CD4-positive, alpha-beta memory T cell (primary cell): ENCODE measurements around the gene CLRN2. TPM values are rescaled to one million over a fixed set of nuclear protein-coding genes. Genes with fewer than 3 reads are reported as not detected.

Experiments
- CTCF ChIA-PET: fragments of 350-600 bp; sonication (Branson Sonifier 250); formaldehyde crosslinking; loops from one replicate; lab custom pipeline; 2021; ENCODE audit warnings: inconsistent platforms; ENCODE audit not compliant: partially characterized antibody; lab: Charles Lee
- POLR2A ChIA-PET: fragments of 350-600 bp; sonication (Branson Sonifier 250); formaldehyde crosslinking; loops from one replicate; lab custom pipeline; 2021; ENCODE audit not compliant: partially characterized antibody; lab: Charles Lee
- DNase-seq, 5 donors: peaks; one replicate each; pipeline versions ENCODE4 v3.0.0 to v3.0.0-alpha.2; 2020 to 2022; ENCODE audit warnings: mixed read lengths in 1 of 5
- H3K27ac ChIP-seq: one replicate; pipeline ENCODE4 v1.7.0; 2013; ENCODE audit warnings: low read depth, low read length
- H3K27me3 ChIP-seq: 2 replicates; pipeline ENCODE4 v1.7.0; 2013; ENCODE audit warnings: mild to moderate bottlenecking, low read length, moderate library complexity; ENCODE audit not compliant: insufficient read depth
- H3K36me3 ChIP-seq: 2 replicates; pipeline ENCODE4 v1.7.0; 2013; ENCODE audit warnings: mild to moderate bottlenecking, low read length, moderate library complexity; ENCODE audit not compliant: insufficient read depth
- H3K4me1 ChIP-seq: 2 replicates; pipeline ENCODE4 v1.7.0; 2013; ENCODE audit warnings: mild to moderate bottlenecking, low read length, moderate library complexity; ENCODE audit not compliant: insufficient read depth
- H3K4me3 ChIP-seq, 2 donors: one replicate each; pipeline ENCODE4 v1.7.0; 2013; ENCODE audit warnings: low read length in 2 of 2, mild to moderate bottlenecking in 1 of 2
- H3K9me3 ChIP-seq, 2 donors: one replicate each; pipeline ENCODE4 v1.7.0; 2013; ENCODE audit warnings: low read length in 2 of 2, control low read depth in 1 of 2; ENCODE audit not compliant: control insufficient read depth in 1 of 2
- H3K27ac Mint-ChIP-seq, 7 donors: one replicate each; pipeline ENCODE4 v1.8.0; 2020 to 2021; ENCODE audit warnings: mixed read lengths in 7 of 7, mild to moderate bottlenecking in 6 of 7, inconsistent platforms in 3 of 7, moderate library complexity in 3 of 7
- H3K27me3 Mint-ChIP-seq, 2 donors: one replicate each; pipeline ENCODE4 v1.8.0; 2020 to 2021; ENCODE audit warnings: mixed read lengths in 2 of 2
- H3K36me3 Mint-ChIP-seq, 2 donors: one replicate each; pipeline ENCODE4 v1.8.0; 2020 to 2021; ENCODE audit warnings: mixed read lengths in 2 of 2, inconsistent platforms in 1 of 2, mild to moderate bottlenecking in 1 of 2
- H3K4me1 Mint-ChIP-seq, 4 donors: one replicate each; pipeline ENCODE4 v1.8.0; 2020 to 2021; ENCODE audit warnings: mixed read lengths in 4 of 4, mild to moderate bottlenecking in 1 of 4
- H3K4me3 Mint-ChIP-seq, 8 donors: one replicate each; pipeline ENCODE4 v1.8.0; 2020 to 2021; ENCODE audit warnings: mixed read lengths in 8 of 8, mild to moderate bottlenecking in 7 of 8, moderate library complexity in 6 of 8, inconsistent platforms in 3 of 8
- H3K9me3 Mint-ChIP-seq, 8 donors: one replicate each; pipeline ENCODE4 v1.8.0; 2020 to 2021; ENCODE audit warnings: mixed read lengths in 8 of 8, mild to moderate bottlenecking in 5 of 8, inconsistent platforms in 3 of 8, moderate library complexity in 1 of 8
- intact Hi-C: fragments of 100-400 bp; cut with micrococcal nuclease; formaldehyde crosslinking; loops from one replicate; pipeline ENCODE4 v1.15.1; 2023
- polyA plus RNA-seq, 2 donors: library from polyadenylated mRNA; unstranded; fragments of 300-500 nt; fragmentation: Illumina TruSeq; gene quantifications; one replicate each; pipeline ENCODE4 v1.2.3, GENCODE V29; 2021
- total RNA-seq, 2 experiments: library from RNA; stranded (reverse); gene quantifications; one replicate each; pipeline ENCODE4 v1.2.3, GENCODE V29; 2021

Gene CLRN2
- total and polyA plus RNA-seq, 4 experiments from 2014 or later: not detected

DNA sequence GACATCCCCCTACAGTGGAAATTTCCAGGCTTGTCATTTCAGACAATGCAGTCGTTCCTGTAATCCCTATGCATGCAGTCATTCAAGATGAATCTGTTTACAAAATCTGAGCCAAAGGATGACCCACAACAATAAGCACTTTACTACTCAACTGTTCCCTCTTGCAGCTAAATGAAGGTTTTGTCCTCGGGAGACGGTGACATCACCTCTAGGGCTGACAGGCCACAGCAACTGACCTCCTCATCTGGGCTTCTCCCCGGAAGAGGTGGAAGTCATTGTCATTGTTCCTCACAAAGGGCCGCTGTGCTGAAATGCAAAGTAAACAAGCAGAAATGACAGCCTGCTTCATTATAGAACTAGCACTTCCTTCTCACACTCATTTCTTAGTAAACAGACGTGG is 29.2 kb downstream of the CLRN2 start:
- H3K9me3 ChIP-seq: no peaks in the 10 kb centered on the region
- H3K27ac ChIP-seq: no peak overlapping the region
- Mint-ChIP-seq H3K4me1 (peaks cover 0 to 5% (median 1%) of the 10 kb centered on the region in 4 donors), H3K4me3 (no peak overlapping the region), H3K36me3 (no peaks in the 10 kb centered on the region), H3K27me3 (peaks cover 3 to 12% of the 10 kb centered on the region in 2 donors), H3K9me3 (peaks cover 0 to 1% (median 0%) of the 10 kb centered on the region in 8 donors), H3K27ac (no peak overlapping the region)
- no peaks in the 10 kb centered on the region for H3K4me1 ChIP-seq
- ChIA-PET POLR2A (no interaction called here), CTCF (interaction anchor here (9.2 kb wide), 1 partner anchor 91 kb away, joined by 148 read pairs; no protein-coding TSS in a partner anchor)
- no peak for DNase-seq
- H3K36me3 ChIP-seq: no peaks in the 10 kb centered on the region
- no peaks in the 10 kb centered on the region for H3K27me3 ChIP-seq
- intact Hi-C loops: no loop called here
- no peak overlapping the region for H3K4me3 ChIP-seq

DNA sequence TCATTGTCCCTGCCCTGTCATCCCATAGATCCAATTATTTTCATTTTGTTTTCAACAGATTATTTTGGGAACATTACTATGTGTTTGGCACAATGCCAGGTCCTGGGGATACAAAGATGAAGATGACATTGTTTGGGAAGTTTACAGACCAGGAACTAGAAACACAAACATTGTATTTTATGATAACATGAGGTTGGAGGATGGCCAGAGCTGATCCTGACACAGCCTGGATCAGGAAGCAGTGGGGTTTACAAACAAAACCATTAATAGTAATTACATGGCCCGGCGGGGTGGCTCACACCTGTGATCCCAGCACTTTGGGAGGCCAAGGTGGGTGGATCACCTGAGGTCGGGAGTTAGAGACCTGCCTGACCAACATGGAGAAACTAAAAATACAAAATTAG is 29.9 kb downstream of the CLRN2 start:
- no peaks in the 10 kb centered on the region for H3K36me3 ChIP-seq
- H3K27ac ChIP-seq: no peak overlapping the region
- DNase-seq: no peak
- no peak overlapping the region for H3K4me3 ChIP-seq
- H3K27me3 Mint-ChIP-seq: peaks cover 3 to 12% of the 10 kb centered on the region in 2 donors
- no peaks in the 10 kb centered on the region for H3K36me3 Mint-ChIP-seq
- H3K4me3 Mint-ChIP-seq: no peak overlapping the region
- H3K4me1 ChIP-seq: no peaks in the 10 kb centered on the region
- H3K27ac Mint-ChIP-seq: no peak overlapping the region
- intact Hi-C loops: no loop called here
- no peaks in the 10 kb centered on the region for H3K27me3 ChIP-seq
- H3K4me1 Mint-ChIP-seq: peaks cover 0 to 6% (median 1%) of the 10 kb centered on the region in 4 donors
- CTCF ChIA-PET: interaction anchor here (9.2 kb wide), 1 partner anchor 90 kb away, joined by 148 read pairs; no protein-coding TSS in a partner anchor
- no peaks in the 10 kb centered on the region for H3K9me3 ChIP-seq
- POLR2A ChIA-PET: no interaction called here
- H3K9me3 Mint-ChIP-seq: peaks cover 0 to 1% (median 0%) of the 10 kb centered on the region in 8 donors

DNA sequence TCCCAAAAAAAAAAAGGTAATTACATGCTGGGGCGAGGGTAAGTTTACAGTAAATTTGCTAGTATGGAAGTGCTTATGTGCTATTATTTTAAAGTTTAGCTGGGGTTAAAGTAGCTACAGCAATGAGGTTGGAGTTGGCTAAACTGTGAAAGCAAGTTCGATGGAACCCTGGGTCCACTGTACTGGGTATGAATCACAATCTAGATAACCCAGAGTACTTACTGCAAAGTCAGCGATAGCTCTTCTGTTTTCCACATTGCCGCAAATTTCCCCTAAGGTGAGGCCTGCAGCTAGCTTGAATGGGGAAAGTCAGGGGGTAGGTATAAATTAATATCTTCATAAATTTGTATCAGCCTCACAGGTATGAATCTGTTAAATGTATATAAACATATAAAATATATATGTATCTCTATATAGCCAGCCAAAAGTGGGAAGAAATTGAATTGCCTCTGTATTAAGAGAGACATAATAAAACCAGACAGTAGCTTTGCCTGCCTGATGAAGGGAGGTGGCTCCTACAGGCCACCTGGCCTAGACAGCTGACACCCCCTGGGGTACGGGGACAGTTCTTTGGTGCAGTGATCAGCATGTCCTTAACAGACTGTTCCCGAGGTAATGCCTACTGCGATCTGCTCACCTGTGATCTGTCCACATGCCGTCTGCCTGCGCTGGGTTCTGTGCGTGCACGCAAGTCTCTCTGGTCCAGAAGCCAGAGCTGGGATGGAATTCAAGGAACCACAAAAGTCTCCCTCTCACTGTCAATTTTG is 30.6 kb downstream of the CLRN2 start:
- ChIA-PET POLR2A (no interaction called here), CTCF (interaction anchor here (9.2 kb wide), 1 partner anchor 90 kb away, joined by 148 read pairs; no protein-coding TSS in a partner anchor)
- H3K9me3 ChIP-seq: no peaks in the 10 kb centered on the region
- no peak overlapping the region for H3K27ac Mint-ChIP-seq
- H3K27me3 ChIP-seq: no peaks in the 10 kb centered on the region
- no peaks in the 10 kb centered on the region for H3K36me3 ChIP-seq
- H3K4me3 Mint-ChIP-seq: no peak overlapping the region
- no peaks in the 10 kb centered on the region for H3K36me3 Mint-ChIP-seq
- no peaks in the 10 kb centered on the region for H3K9me3 Mint-ChIP-seq
- intact Hi-C loops: no loop called here
- DNase-seq: no peak
- no peaks in the 10 kb centered on the region for H3K4me1 ChIP-seq
- peaks cover 1 to 10% of the 10 kb centered on the region in 2 donors for H3K27me3 Mint-ChIP-seq
- no peak overlapping the region for H3K27ac ChIP-seq
- peaks cover 0 to 6% (median 1%) of the 10 kb centered on the region in 4 donors for H3K4me1 Mint-ChIP-seq
- no peak overlapping the region for H3K4me3 ChIP-seq

DNA sequence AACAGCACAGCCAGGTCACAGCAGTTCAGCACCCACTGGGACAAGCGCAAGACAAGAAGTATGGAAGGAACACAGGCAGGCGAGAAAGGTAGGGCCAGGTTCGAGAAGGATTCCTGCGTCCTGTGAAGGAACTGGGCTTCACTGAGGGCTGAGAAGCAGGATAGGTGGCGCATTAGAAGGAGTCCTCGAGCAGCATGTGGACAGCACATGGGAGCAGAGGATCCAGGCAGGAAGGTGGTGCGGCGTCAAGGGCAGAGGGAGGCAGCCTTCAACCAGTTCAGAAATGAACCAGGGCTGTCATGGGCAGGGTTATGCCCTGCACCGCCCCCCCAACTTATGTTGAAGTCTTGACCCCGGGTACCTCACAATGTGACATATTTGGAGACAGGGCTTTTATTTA is 31.3 kb downstream of the CLRN2 start:
- Histone ChIP-seq H3K36me3 (no peaks in the 10 kb centered on the region), H3K27ac (no peak overlapping the region), H3K27me3 (no peaks in the 10 kb centered on the region), H3K9me3 (no peaks in the 10 kb centered on the region), H3K4me3 (no peak overlapping the region), H3K4me1 (no peaks in the 10 kb centered on the region)
- DNase-seq: no peak
- peaks cover 1 to 10% of the 10 kb centered on the region in 2 donors for H3K27me3 Mint-ChIP-seq
- ChIA-PET CTCF (interaction anchor here (4.7 to 9.2 kb wide), 2 partner anchors 89 to 1047 kb away, joined by 53 to 148 read pairs; no protein-coding TSS in a partner anchor), POLR2A (no interaction called here)
- H3K36me3 Mint-ChIP-seq: no peaks in the 10 kb centered on the region
- H3K4me1 Mint-ChIP-seq: peaks cover 0 to 6% (median 1%) of the 10 kb centered on the region in 4 donors
- H3K9me3 Mint-ChIP-seq: no peaks in the 10 kb centered on the region
- H3K4me3 Mint-ChIP-seq: no peak overlapping the region
- peak overlapping the region in 1 of 7 donors; percentile 30 for H3K27ac Mint-ChIP-seq
- intact Hi-C loops: no loop called here

DNA sequence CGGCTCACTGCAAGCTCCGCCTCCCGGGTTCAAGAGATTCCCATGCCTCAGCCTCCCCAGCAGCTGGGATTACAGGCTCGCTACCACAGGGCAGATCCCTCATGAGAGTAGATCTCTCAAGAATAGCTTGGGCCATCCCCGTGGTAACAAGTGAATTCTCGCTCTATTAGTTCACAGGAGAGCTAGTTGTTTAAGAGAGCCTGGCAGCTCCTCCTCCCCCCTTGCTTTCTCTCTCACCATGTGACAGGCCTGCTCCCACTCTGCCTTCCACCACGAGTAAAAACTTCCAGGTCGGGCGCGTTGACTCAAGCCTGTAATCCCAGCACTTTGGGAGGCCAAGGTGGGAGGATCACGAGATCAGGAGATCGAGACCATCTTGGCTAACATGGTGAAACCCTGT is 31.7 kb downstream of the CLRN2 start:
- no peak for DNase-seq
- Mint-ChIP-seq H3K4me3 (no peak overlapping the region), H3K27ac (no peak overlapping the region), H3K27me3 (peaks cover 1 to 10% of the 10 kb centered on the region in 2 donors), H3K9me3 (no peaks in the 10 kb centered on the region), H3K36me3 (no peaks in the 10 kb centered on the region), H3K4me1 (peaks cover 0 to 6% (median 1%) of the 10 kb centered on the region in 4 donors)
- intact Hi-C loops: no loop called here
- Histone ChIP-seq H3K9me3 (no peaks in the 10 kb centered on the region), H3K4me3 (no peak overlapping the region), H3K27me3 (no peaks in the 10 kb centered on the region), H3K27ac (no peak overlapping the region), H3K36me3 (no peaks in the 10 kb centered on the region), H3K4me1 (no peaks in the 10 kb centered on the region)
- CTCF ChIA-PET: interaction anchor here (4.6 to 9.2 kb wide), 3 partner anchors 89 to 1046 kb away, joined by 53 to 148 read pairs (median 57); partner anchors contain the start of genes DCAF16 and NCAPG
- POLR2A ChIA-PET: no interaction called here

DNA sequence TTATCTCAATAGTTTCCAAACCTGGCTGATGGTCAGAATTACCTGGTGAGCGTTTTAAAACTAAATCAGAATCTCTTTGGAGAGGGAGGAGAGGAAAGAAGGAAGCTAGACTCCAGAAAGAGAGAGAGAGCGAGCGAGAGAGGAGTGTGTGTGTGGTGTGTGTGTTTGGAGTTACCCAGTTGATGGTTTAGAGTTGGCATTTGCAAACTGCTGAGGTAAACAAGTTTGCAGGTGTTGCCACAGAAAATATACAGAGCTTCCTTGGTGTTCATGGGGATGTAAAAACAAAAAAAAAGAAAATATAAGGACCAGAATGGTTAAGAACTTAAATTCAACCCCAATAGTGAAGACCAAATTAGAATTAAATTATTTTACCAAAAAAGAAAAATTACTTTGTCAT is 35.6 kb downstream of the CLRN2 start:
- Mint-ChIP-seq H3K9me3 (no peaks in the 10 kb centered on the region), H3K36me3 (no peaks in the 10 kb centered on the region), H3K27ac (no peak overlapping the region), H3K4me1 (peaks cover 0 to 6% (median 2%) of the 10 kb centered on the region in 4 donors), H3K27me3 (peaks cover 5 to 13% of the 10 kb centered on the region in 2 donors), H3K4me3 (no peak overlapping the region)
- ChIA-PET CTCF (interaction anchor here (0.9 to 9.2 kb wide), 4 partner anchors 11 to 1043 kb away, joined by 4 to 148 read pairs (median 55); partner anchors contain the start of genes DCAF16 and NCAPG), POLR2A (interaction anchor here (0.6 kb wide), 1 partner anchor 1044 kb away, joined by 3 read pairs; no protein-coding TSS in a partner anchor)
- no peak for DNase-seq
- Histone ChIP-seq H3K27ac (no peak overlapping the region), H3K9me3 (no peaks in the 10 kb centered on the region), H3K27me3 (no peaks in the 10 kb centered on the region), H3K4me1 (no peaks in the 10 kb centered on the region), H3K4me3 (no peak overlapping the region), H3K36me3 (no peaks in the 10 kb centered on the region)
- intact Hi-C loops: no loop called here

DNA sequence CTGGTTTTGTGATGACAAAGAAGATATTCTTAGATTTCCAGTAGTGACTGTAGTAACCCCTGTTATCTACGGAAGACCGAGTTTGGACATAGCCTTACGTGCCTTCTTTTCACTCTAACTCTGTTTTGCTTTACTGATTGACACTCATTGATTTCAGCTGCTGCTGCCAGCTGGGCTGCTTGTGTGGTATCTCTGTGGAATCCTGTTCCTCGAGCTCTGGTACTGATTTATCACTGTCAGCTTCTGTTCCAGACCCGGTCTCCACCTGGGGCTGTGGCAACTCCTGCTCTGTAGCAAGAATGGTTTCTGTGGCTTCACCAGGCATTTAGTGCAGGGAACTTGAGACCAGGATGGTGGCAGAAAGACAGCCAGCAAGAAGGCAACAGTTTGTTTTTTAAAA is 37.5 kb downstream of the CLRN2 start:
- POLR2A ChIA-PET: no interaction called here
- no peaks in the 10 kb centered on the region for H3K4me1 ChIP-seq

More for the DNA sequence above, 37.5 kb downstream of the CLRN2 start:
- H3K4me1 Mint-ChIP-seq: peaks cover 0 to 6% (median 2%) of the 10 kb centered on the region in 4 donors
- H3K9me3 Mint-ChIP-seq: no peaks in the 10 kb centered on the region
- H3K36me3 Mint-ChIP-seq: no peaks in the 10 kb centered on the region
- no peak overlapping the region for H3K4me3 Mint-ChIP-seq
- Histone ChIP-seq H3K27me3 (no peaks in the 10 kb centered on the region), H3K36me3 (no peaks in the 10 kb centered on the region), H3K4me3 (no peak overlapping the region), H3K27ac (no peak overlapping the region), H3K9me3 (no peaks in the 10 kb centered on the region)
- H3K27me3 Mint-ChIP-seq: peaks cover 5 to 13% of the 10 kb centered on the region in 2 donors
- H3K27ac Mint-ChIP-seq: no peak overlapping the region
- CTCF ChIA-PET: no interaction called here
- intact Hi-C loops: no loop called here
- no peak for DNase-seq
